GM21576 (cell line): ENCODE measurements around the gene LGALS12.
"Not testable (repeated sequence)": the region's sequence is repeated elsewhere in the genome, so short reads cannot be mapped to it uniquely, and the experiment has no call there.

Experiments
- ATAC-seq: cut with Tn5 transposase; IDR thresholded peaks from one replicate; pipeline ENCODE4 v1.9.1; 2021; ENCODE audit warnings: mild to moderate bottlenecking, moderate library complexity; ENCODE audit not compliant: unreplicated experiment

LGALS12 gene

DNA sequence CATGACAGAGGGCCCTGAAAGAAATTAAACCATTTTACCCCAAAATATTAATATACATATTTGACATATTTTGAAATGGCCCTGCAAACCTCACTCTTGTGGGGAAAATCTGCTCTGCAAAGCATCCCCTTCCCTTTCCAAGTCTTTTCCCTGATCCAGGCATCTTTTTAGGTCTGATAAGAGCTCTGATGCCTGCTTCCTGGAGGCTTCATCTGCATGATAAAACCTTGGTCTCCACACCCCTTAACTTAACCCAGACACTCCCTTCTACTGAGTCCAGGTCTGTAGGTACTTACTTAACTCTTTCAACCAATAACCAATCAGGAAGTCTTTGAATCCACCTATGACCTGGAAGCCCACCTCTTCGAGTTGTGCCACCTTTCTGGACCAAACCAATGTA is 1.8 kb upstream of the LGALS12 start:
- no peak for ATAC-seq

DNA sequence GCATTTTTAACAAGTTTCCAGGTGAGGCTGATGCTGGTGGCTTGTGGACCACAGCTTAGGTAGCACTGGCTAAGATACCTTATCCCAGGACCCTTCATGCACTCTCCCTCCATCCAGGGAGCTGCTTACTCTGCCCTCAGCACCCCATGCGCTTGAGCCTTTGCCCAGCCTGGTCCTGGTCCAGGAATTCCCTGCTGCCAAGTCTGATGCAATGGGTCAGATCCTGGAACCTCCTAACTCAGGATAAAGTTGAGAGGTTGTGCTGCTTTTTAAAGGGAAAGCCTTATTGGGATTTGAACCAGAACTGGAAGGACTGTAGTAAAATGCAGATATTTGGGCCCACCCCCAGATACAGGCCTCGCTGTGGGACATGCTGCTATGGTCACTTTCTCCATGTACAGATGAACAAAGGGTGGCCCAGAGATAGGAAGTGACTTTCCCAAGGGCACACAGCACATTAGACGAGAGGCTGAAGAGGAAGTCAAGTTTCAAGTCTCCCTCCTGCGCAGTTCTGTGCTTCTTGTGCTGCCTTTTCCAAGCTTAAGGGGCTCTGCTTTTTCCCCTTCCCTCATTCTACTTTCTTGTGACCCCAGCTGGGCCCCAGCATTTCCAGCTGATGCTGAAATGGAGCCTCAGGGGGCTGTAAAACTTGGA is 824 bp upstream of the LGALS12 start:
- ATAC-seq = no peak

GRCh38 chr11:63506876-63507275 is 992 bp downstream of the LGALS12 start:
- ATAC-seq = no peak

GRCh38 chr11:63507511-63507910 is 1.6 kb downstream of the LGALS12 start:
- no peak for ATAC-seq

DNA sequence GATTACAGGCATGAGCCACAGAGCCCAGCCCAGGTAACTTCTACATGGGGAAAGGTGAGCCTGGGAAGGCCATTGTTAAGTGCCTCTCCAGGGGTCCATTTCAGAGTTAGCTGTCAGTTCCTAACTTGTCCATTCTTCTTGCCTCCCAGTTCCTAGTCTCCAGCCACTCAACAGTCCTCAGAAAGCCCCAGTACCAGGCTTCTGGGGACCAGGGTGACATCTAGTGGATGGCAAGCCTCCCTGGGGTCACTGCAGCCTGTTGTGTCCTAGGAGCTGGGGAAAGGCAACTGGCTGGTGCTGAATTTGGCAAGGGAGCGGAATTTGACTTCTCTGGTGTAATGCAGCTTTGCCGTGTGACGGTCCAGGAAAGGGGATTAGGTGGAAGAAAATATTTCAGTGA is 2.1 kb downstream of the LGALS12 start:
- ATAC-seq = no peak

DNA sequence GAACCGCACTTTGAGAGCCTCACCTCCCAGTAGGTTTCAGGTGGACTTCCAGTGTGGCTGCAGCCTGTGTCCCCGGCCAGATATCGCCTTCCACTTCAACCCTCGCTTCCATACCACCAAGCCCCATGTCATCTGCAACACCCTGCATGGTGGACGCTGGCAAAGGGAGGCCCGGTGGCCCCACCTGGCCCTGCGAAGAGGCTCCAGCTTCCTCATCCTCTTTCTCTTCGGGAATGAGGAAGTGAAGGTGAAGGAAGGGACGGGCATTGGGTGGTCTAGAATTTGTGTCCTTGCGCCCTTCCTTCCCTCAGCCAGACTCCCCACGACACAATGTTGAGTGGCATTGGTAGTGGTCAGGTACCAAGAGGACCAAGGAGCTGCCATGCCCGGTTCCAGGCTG is 2.9 kb downstream of the LGALS12 start:
- no peak for ATAC-seq

DNA sequence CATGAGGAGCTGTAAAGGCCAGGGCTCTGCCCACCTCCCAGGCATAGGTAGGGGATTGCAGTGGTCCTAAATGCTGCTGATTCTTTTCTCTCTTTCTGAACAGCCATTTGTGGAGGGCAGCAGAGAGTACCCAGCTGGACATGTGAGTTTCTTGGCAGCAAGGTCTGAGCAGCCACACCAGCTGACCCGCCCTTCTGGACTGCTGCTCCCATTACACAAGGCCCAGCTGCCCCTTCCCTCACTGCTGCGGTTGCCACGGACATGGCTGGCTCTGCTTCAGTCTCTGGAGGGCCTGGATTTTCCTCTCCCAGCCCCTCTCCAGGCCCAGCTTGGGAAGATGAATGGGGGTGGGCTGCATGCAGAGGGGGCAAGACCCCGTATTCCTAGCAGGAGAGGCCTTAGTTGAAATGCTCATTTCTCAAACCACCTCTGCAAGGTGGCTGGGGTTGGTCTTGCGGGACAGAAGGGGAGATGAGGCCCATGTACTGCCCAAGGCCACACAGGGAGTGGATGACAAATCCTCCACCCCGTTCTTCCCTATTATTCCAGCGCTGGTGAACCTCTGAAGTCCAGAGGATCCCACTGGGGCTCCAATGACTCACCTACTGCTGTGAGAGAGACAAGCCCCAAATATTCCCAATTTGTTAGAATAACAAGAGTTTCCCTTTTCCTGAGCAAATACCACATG is 4.6 kb downstream of the LGALS12 start:
- ATAC-seq = no peak

- ATAC-seq = no peak
Measured at GRCh38 chr11:63511048-63511748, 5.3 kb downstream of the LGALS12 start.

DNA sequence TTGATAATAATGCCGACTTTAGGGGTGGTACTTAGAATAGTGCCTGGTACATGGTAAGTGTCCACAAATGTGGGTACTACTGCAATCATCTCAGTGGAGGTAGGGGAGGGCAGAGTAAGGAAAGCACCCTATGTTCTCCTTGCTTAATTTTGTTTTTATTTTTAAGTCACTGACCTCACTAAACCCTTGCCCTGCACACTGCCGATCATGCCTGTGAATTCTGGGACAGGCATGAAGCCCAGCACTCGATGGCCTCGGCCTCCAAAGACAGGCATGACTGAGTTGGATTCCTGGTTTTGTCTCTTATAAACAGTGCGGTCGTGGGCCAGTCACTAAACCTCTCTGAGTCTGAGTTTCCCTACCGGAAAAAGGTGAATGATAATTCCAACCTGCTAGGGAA is 6.9 kb downstream of the LGALS12 start:
- no peak for ATAC-seq

DNA sequence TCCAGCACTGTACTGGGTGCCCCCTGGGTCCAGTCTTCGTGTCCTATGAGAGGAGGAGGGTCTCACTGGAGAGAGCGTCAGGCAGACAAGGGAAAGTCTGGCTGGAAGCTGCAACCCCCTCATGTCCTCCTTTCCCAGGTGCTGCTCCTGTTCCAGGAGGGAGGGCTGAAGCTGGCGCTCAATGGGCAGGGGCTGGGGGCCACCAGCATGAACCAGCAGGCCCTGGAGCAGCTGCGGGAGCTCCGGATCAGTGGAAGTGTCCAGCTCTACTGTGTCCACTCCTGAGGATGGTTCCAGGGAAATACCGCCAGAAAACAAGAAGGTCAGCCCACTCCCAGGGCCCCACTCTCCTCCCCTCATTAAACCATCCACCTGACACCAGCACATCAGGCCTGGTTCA is 10.2 kb downstream of the LGALS12 start:
- no peak for ATAC-seq

DNA sequence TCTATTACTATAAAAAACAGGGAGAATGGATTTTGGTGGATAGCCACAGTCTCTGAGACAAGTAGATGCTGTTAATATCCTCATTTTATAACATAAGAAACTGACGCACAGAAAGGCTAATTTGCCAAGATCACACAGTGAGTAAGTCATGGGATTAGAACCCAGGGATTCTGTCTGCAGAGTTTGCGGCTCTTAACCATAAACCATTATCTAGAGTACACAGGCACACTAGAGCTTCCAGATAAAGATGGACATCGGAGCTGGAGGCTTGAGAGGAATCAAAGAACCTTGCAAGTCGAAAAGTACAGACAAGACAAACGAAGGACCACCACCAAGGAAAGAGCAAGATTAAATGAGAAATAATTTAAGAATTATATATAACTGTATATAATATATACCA is 11.3 kb downstream of the LGALS12 start:
- no peak for ATAC-seq

DNA sequence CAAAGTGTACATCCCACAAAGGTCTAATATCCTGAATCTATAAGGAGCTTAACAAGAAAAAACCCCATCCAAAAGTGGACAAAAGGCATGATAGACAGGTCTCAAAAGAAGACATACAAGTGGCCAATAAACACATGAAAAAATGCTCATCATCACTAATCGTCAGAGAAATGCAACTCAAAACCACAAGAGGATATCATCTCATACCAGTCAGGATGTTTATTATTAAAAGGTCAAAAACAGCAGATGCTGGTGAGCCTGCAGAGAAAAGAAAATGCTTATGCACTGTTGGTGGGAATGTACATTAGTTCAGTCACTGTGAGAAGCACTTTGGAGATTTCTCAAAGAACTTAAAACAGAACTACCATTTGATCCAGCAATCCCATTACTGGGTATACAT is 12.7 kb downstream of the LGALS12 start:
- no peak for ATAC-seq

- no peak for ATAC-seq
Measured at GRCh38 chr11:63520606-63521170, 14.8 kb downstream of the LGALS12 start.

DNA sequence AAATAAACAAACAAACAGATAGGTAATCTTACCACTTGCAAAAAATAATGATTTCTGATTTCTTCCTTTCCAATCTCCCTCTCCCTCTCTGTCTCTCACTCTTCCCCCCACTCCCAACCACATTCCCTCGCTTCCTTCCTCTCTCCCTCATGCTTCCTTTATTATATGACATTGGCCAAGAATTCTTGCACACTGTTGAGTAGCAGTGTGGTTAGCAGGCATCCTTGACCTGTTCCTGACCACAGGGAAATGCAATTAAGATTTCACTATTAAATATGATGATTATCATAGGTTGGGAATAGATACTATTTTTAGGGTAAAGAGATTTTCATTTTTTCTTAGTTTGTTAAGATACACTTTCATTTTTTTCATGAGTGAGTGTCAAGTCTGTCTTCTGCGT is 16.0 kb downstream of the LGALS12 start:
- ATAC-seq = no peak

GRCh38 chr11:63523151-63523550 is 17.3 kb downstream of the LGALS12 start:
- no peak for ATAC-seq

DNA sequence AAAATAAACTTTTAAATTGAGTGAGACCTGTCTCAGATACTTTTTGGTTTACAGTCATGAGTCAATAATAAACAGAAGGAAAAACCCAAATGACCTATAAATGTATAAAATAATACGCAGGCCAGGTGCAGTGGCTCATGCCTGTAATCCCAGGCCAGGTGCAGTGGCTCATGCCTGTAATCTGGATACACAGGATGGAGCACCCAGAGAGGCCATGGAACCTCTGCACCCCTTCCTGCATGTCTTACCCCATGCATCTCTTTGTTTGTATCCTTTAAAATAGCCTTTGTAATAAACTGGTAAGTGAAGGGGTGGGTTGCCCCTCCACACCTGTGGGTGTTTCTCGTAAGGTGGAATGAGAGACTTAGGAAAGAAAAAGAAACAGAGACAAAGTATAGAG is 21.8 kb downstream of the LGALS12 start:
- ATAC-seq = no peak

- ATAC-seq = not testable (repeated sequence)
Measured at GRCh38 chr11:63528156-63528555, 22.3 kb downstream of the LGALS12 start.

DNA sequence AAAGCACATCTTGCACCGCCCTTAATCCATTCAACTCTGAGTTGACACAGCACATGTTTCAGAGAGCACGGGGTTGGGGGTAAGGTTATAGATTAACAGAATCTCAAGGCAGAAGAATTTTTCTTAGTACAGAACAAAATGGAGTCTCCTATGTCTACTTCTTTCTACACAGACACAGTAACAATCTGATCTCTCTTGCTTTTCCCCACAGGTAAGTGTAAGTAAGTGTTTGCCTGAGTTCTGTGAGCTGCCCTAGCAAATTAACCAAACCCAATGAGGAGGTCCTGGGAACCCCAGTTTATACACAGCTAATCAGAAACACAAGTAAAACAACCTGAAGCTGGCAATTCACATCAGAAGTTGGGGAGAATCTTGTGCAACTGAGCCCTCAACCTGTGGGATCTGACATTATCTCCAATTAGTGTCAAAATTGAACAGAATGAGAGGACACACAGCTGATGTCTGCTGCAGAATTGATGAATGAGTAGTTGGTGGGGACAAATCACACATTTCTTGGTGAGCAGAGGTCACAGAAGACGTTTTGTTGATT is 22.9 kb downstream of the LGALS12 start:
- ATAC-seq = not testable (repeated sequence)

DNA sequence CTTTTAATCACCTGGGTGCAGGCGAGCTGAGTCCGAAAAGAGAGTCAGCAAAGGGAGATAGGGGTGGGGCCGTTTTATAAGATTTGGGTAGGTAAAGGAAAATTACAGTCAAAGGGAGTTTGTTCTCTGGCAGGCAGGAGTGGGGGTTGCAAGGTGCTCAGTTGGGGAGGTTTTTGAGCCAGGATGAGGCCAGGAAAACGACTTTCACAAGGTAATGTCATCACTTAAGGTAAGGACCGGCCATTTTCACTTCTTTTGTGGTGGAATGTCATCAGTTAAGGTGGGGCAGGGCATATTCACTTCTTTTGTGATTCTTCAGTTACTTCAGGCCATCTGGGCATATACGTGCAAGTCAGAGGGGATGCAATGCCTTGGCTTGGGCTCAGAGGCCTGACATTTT is 23.5 kb downstream of the LGALS12 start:
- not testable (repeated sequence) for ATAC-seq

- ATAC-seq = no peak
Measured at GRCh38 chr11:63530021-63530420, 24.1 kb downstream of the LGALS12 start.

- peak; percentile 80 for ATAC-seq
Measured at GRCh38 chr11:63531074-63531792, 25.3 kb downstream of the LGALS12 start.
